Smooth muscle cell of the brain vasculature (primary cell): ENCODE results near the gene ANKRD63.
A peak's percentile ranks its signal among the peaks of the same experiment; 100 is the strongest.

Experiments used
- DNase-seq: peaks from one replicate; pipeline ENCODE4 v3.0.0-alpha.2; 2012; ENCODE audit warnings: low read depth, low spot score

The ANKRD63 gene

GRCh38 chr15:40282869-40283614, at the start of gene ANKRD63:
ANKRD63 (minus strand) TSS chr15:40283064; CDS start chr15:40282586, 478 bp downstream.
- DNase-seq: no peak

GRCh38 chr15:40332113-40332781, 49.4 kb upstream of the ANKRD63 start:
- DNase-seq: no peak

GRCh38 chr15:40331637-40332036, 48.8 kb upstream of the ANKRD63 start:
- no peak for DNase-seq

- no peak for DNase-seq
Measured at GRCh38 chr15:40331026-40331425, 48.2 kb upstream of the ANKRD63 start.

- no peak for DNase-seq
Measured at GRCh38 chr15:40330368-40330836, 47.5 kb upstream of the ANKRD63 start.

GRCh38 chr15:40329804-40330203, 46.9 kb upstream of the ANKRD63 start:
- DNase-seq: no peak

- no peak for DNase-seq
Measured at GRCh38 chr15:40328751-40329150, 45.9 kb upstream of the ANKRD63 start.

GRCh38 chr15:40328176-40328575, 45.3 kb upstream of the ANKRD63 start:
- DNase-seq: no peak

- DNase-seq: no peak
Measured at GRCh38 chr15:40327457-40327856, 44.6 kb upstream of the ANKRD63 start.

GRCh38 chr15:40325700-40326099, 42.8 kb upstream of the ANKRD63 start:
- DNase-seq: no peak

GRCh38 chr15:40325188-40325587, 42.3 kb upstream of the ANKRD63 start:
- DNase-seq: no peak

- no peak for DNase-seq
Measured at GRCh38 chr15:40323953-40324937, 41.4 kb upstream of the ANKRD63 start.

- DNase-seq: peak; percentile 91
Measured at GRCh38 chr15:40323239-40323952, 40.5 kb upstream of the ANKRD63 start, which contains the start of gene INAFM2. INAFM2 (plus strand) TSS chr15:40323692; CDS start chr15:40324056, 364 bp downstream.

- no peak for DNase-seq
Measured at GRCh38 chr15:40322531-40323238, 39.8 kb upstream of the ANKRD63 start.

GRCh38 chr15:40320931-40321371, 38.1 kb upstream of the ANKRD63 start:
- DNase-seq: no peak

GRCh38 chr15:40320409-40320808, 37.5 kb upstream of the ANKRD63 start:
- DNase-seq: no peak

- no peak for DNase-seq
Measured at GRCh38 chr15:40317580-40317979, 34.7 kb upstream of the ANKRD63 start.

GRCh38 chr15:40316931-40317330, 34.1 kb upstream of the ANKRD63 start:
- no peak for DNase-seq

- no peak for DNase-seq
Measured at GRCh38 chr15:40314723-40315276, 31.9 kb upstream of the ANKRD63 start.
